Liver (tissue), 9 donors: ENCODE results near the gene RNF214. TPM values are rescaled to one million over a fixed set of nuclear protein-coding genes. Genes with fewer than 3 reads are reported as not detected.

Experiments used
- DNase-seq: peaks from one replicate; pipeline ENCODE4 v3.0.0-alpha.2; 2017; ENCODE audit warnings: low spot score
- H3K27ac ChIP-seq, 2 donors: one replicate each; pipeline ENCODE4 v1.7.0; 2013; ENCODE audit warnings: inconsistent platforms in 2 of 2, low read length in 2 of 2, control low read depth in 1 of 2, low read depth in 1 of 2, mild to moderate bottlenecking in 1 of 2
- H3K27me3 ChIP-seq, 4 donors: one replicate each; pipeline versions ENCODE4 v1.6.1 to v1.7.0; 2013; ENCODE audit warnings: low read length in 3 of 4, inconsistent platforms in 1 of 4, mild to moderate bottlenecking in 1 of 4, moderate library complexity in 1 of 4; ENCODE audit not compliant: control insufficient read depth in 4 of 4, insufficient read depth in 4 of 4
- H3K36me3 ChIP-seq, 4 donors: one replicate each; pipeline versions ENCODE4 v1.6.1 to v1.7.0; 2013; ENCODE audit warnings: low read length in 3 of 4, mild to moderate bottlenecking in 3 of 4, low read depth in 1 of 4, moderate library complexity in 1 of 4; ENCODE audit not compliant: control insufficient read depth in 4 of 4, insufficient read depth in 3 of 4
- H3K4me1 ChIP-seq, 4 donors: one replicate each; pipeline versions ENCODE4 v1.6.1 to v1.7.0; 2013; ENCODE audit warnings: low read length in 3 of 4, mild to moderate bottlenecking in 3 of 4, moderate library complexity in 1 of 4; ENCODE audit not compliant: control insufficient read depth in 4 of 4, insufficient read depth in 4 of 4
- H3K4me3 ChIP-seq, 3 donors: one replicate each; pipeline versions ENCODE4 v1.6.1 to v1.7.0; 2013; ENCODE audit warnings: low read length in 3 of 3, control low read depth in 1 of 3, low read depth in 1 of 3, mild to moderate bottlenecking in 1 of 3
- H3K9ac ChIP-seq, 2 donors: one replicate each; pipeline ENCODE4 v1.7.0; 2013; ENCODE audit warnings: low read length in 2 of 2, mild to moderate bottlenecking in 2 of 2, moderate library complexity in 2 of 2, control low read depth in 1 of 2, low read depth in 1 of 2
- H3K9me3 ChIP-seq, 4 donors: one replicate each; pipeline versions ENCODE4 v1.6.1 to v1.7.0; 2013; ENCODE audit warnings: low read length in 3 of 4; ENCODE audit not compliant: control insufficient read depth in 4 of 4
- CTCF ChIP-seq: fragments of 150-350 bp; IDR thresholded peaks from 2 replicates; pipeline ENCODE4 v1.5.1; 2017; ENCODE audit warnings: improper control_type of control experiment, low read depth, low read length; ENCODE audit not compliant: missing input control
- EGR1 ChIP-seq, 2 donors: IDR thresholded peaks; 2 replicates each; pipeline ENCODE4 v1.6.1; 2016 to 2018; ENCODE audit warnings: antibody characterized with exemption in 2 of 2, low read depth in 2 of 2
- FOXA1 ChIP-seq: IDR thresholded peaks from 2 replicates; pipeline ENCODE4 v1.6.1; 2016; ENCODE audit warnings: antibody characterized with exemption
- FOXA2 ChIP-seq: IDR thresholded peaks from 2 replicates; pipeline ENCODE4 v1.6.1; 2016; ENCODE audit warnings: antibody characterized with exemption
- GABPA ChIP-seq, 2 donors: IDR thresholded peaks in 1 of 2; conservative IDR thresholded peaks in 1 of 2; 2 replicates each; pipeline ENCODE4 v1.6.1; 2016; ENCODE audit warnings: antibody characterized with exemption in 2 of 2, mild to moderate bottlenecking in 1 of 2, moderate library complexity in 1 of 2
- HNF4A ChIP-seq, 2 donors: conservative IDR thresholded peaks; 2 replicates each; pipeline ENCODE4 v1.6.1; 2016; ENCODE audit warnings: antibody characterized with exemption in 2 of 2, mild to moderate bottlenecking in 2 of 2
- HNF4G ChIP-seq: IDR thresholded peaks from 2 replicates; pipeline ENCODE4 v1.6.1; 2016; ENCODE audit warnings: antibody characterized with exemption
- JUND ChIP-seq, 2 donors: IDR thresholded peaks; 2 replicates each; pipeline ENCODE4 v1.6.1; 2016; ENCODE audit warnings: antibody characterized with exemption in 2 of 2
- NR2F2 ChIP-seq: IDR thresholded peaks from 2 replicates; pipeline ENCODE4 v1.6.1; 2016; ENCODE audit warnings: antibody characterized with exemption
- RAD21 ChIP-seq, 2 donors: IDR thresholded peaks; 2 replicates each; pipeline ENCODE4 v1.6.1; 2016; ENCODE audit warnings: antibody characterized with exemption in 2 of 2, mild to moderate bottlenecking in 2 of 2
- RXRA ChIP-seq, 2 donors: IDR thresholded peaks; 2 replicates each; pipeline ENCODE4 v1.6.1; 2017 to 2018; ENCODE audit warnings: antibody characterized with exemption in 2 of 2, mild to moderate bottlenecking in 1 of 2
- SP1 ChIP-seq: IDR thresholded peaks from 2 replicates; pipeline ENCODE4 v1.6.1; 2018; ENCODE audit warnings: antibody characterized with exemption, mild to moderate bottlenecking
- TAF1 ChIP-seq: conservative IDR thresholded peaks from 2 replicates; pipeline ENCODE4 v1.6.1; 2016; ENCODE audit warnings: antibody characterized with exemption, mild to moderate bottlenecking
- YY1 ChIP-seq: IDR thresholded peaks from 2 replicates; pipeline ENCODE4 v1.6.1; 2016; ENCODE audit warnings: antibody characterized with exemption, mild to moderate bottlenecking
- whole genome bisulfite sequencing: extraction: QIAGEN DNeasy Blood & Tissue Kit; methylation state at CpG from one replicate; pipeline ENCODE4 v1.1.7; 2013; 5-methylcytosine and 5-hydroxymethylcytosine counted together
- polyA plus RNA-seq, 2 donors: library from polyadenylated mRNA; stranded (reverse) in 1 of 2; unstranded in 1 of 2; fragments of 200-250 nt in 1 of 2; fragments of >200 nt in 1 of 2; fragmentation: Nextera tagmentation in 1 of 2; extraction: Ambion mirVana in 1 of 2; gene quantifications; one replicate each; pipeline versions ENCODE4 v1.2.1 to v1.2.3, GENCODE V29; 2013 to 2015
- total RNA-seq, 2 donors: library from RNA; depleted of rRNA; stranded (reverse); fragments of >200 nt; gene quantifications; one replicate each; pipeline ENCODE4 v1.2.3, GENCODE V29; 2014
- TF ChIP-seq, protein P1 (sequence below): IDR thresholded peaks from 2 replicates; pipeline ENCODE4 v1.6.1; 2016; ENCODE audit warnings: antibody characterized with exemption
- TF ChIP-seq, protein P2 (sequence below): IDR thresholded peaks from 2 replicates; pipeline ENCODE4 v1.6.1; 2016; ENCODE audit warnings: antibody characterized with exemption
- TF ChIP-seq, protein P3 (sequence below): IDR thresholded peaks from 2 replicates; pipeline ENCODE4 v1.6.1; 2016; ENCODE audit warnings: antibody characterized with exemption
- TF ChIP-seq, protein P4 (sequence below): IDR thresholded peaks from 2 replicates; pipeline ENCODE4 v1.6.1; 2016; ENCODE audit warnings: antibody characterized with exemption, mild to moderate bottlenecking
- donor health status: healthy.
- donor health status: healthy.
- donor health status: healthy.
- donor health status: healthy.
- donor health status: healthy.

Gene RNF214
- total and polyA plus RNA-seq, 4 donors = 4.6 to 6.2 (median 6.0) TPM

GRCh38 chr11:117302228-117302627 lies 69.8 kb downstream of the RNF214 start:
- 81% methylated on average over 7 of the region's 7 CpGs for WGBS

More at GRCh38 chr11:117302228-117302627, 69.8 kb downstream of the RNF214 start:
- Histone ChIP-seq H3K9me3 (no peaks in the 10 kb centered on the region), H3K27ac (no peak overlapping the region), H3K4me3 (no peak overlapping the region), H3K36me3 (no peaks in the 10 kb centered on the region), H3K4me1 (peaks cover 10 to 47% (median 36%) of the 10 kb centered on the region in 4 donors), H3K9ac (no peak overlapping the region), H3K27me3 (no peaks in the 10 kb centered on the region)
- TF ChIP-seq RAD21 (IDR thresholded peaks at IDR 0.05) (no peak), TAF1 (no peak), FOXA1 (no peak), HNF4A (conservative IDR thresholded peaks at IDR 0.05) (no peak), CTCF (no peak), EGR1 (IDR thresholded peaks at IDR 0.05; ENCODE audit: low read depth in 2 of 2) (no peak), FOXA2 (no peak), YY1 (no peak), HNF4G (no peak), NR2F2 (no peak), RXRA (IDR thresholded peaks at IDR 0.05) (no peak), SP1 (no peak), JUND (IDR thresholded peaks at IDR 0.05) (no peak), GABPA (IDR thresholded peaks at IDR 0.05 in 1 of 2, conservative IDR thresholded peaks at IDR 0.05 in 1 of 2) (no peak)
- TF ChIP-seq, protein P1, sequence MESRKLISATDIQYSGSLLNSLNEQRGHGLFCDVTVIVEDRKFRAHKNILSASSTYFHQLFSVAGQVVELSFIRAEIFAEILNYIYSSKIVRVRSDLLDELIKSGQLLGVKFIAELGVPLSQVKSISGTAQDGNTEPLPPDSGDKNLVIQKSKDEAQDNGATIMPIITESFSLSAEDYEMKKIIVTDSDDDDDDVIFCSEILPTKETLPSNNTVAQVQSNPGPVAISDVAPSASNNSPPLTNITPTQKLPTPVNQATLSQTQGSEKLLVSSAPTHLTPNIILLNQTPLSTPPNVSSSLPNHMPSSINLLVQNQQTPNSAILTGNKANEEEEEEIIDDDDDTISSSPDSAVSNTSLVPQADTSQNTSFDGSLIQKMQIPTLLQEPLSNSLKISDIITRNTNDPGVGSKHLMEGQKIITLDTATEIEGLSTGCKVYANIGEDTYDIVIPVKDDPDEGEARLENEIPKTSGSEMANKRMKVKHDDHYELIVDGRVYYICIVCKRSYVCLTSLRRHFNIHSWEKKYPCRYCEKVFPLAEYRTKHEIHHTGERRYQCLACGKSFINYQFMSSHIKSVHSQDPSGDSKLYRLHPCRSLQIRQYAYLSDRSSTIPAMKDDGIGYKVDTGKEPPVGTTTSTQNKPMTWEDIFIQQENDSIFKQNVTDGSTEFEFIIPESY = no peak
- TF ChIP-seq, protein P2, sequence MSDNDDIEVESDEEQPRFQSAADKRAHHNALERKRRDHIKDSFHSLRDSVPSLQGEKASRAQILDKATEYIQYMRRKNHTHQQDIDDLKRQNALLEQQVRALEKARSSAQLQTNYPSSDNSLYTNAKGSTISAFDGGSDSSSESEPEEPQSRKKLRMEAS = no peak
- TF ChIP-seq, protein P3, sequence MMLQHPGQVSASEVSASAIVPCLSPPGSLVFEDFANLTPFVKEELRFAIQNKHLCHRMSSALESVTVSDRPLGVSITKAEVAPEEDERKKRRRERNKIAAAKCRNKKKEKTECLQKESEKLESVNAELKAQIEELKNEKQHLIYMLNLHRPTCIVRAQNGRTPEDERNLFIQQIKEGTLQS = no peak
- TF ChIP-seq, protein P4, sequence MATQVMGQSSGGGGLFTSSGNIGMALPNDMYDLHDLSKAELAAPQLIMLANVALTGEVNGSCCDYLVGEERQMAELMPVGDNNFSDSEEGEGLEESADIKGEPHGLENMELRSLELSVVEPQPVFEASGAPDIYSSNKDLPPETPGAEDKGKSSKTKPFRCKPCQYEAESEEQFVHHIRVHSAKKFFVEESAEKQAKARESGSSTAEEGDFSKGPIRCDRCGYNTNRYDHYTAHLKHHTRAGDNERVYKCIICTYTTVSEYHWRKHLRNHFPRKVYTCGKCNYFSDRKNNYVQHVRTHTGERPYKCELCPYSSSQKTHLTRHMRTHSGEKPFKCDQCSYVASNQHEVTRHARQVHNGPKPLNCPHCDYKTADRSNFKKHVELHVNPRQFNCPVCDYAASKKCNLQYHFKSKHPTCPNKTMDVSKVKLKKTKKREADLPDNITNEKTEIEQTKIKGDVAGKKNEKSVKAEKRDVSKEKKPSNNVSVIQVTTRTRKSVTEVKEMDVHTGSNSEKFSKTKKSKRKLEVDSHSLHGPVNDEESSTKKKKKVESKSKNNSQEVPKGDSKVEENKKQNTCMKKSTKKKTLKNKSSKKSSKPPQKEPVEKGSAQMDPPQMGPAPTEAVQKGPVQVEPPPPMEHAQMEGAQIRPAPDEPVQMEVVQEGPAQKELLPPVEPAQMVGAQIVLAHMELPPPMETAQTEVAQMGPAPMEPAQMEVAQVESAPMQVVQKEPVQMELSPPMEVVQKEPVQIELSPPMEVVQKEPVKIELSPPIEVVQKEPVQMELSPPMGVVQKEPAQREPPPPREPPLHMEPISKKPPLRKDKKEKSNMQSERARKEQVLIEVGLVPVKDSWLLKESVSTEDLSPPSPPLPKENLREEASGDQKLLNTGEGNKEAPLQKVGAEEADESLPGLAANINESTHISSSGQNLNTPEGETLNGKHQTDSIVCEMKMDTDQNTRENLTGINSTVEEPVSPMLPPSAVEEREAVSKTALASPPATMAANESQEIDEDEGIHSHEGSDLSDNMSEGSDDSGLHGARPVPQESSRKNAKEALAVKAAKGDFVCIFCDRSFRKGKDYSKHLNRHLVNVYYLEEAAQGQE = no peak
- no peak for DNase-seq
